Tibial artery (tissue), 4 donors: ENCODE measurements around the gene ACVR1B.

ENCODE experiments used
- DNase-seq, 2 donors: peaks; one replicate each; pipeline ENCODE4 v3.0.0-alpha.2; 2019
- H3K27ac ChIP-seq, 2 donors: fragments of 200-600 bp; sonication (generic) in 1 of 2; 1 replicate in 1 of 2; 2 replicates in 1 of 2; pipeline ENCODE4 v1.5.1; 2018 to 2019; ENCODE audit warnings: mild to moderate bottlenecking in 1 of 2
- H3K27me3 ChIP-seq, 2 donors: fragments of 200-600 bp; sonication (generic) in 1 of 2; one replicate each; pipeline versions ENCODE4 v1.5.1 to v1.6.0; 2016 to 2019
- H3K36me3 ChIP-seq, 3 donors: fragments of 200-600 bp; sonication (generic) in 2 of 3; one replicate each; pipeline ENCODE4 v1.5.1; 2016 to 2019; ENCODE audit warnings: mild to moderate bottlenecking in 2 of 3
- H3K4me1 ChIP-seq, 4 donors: fragments of 200-600 bp; sonication (generic) in 2 of 4; 1 replicate in 3 of 4; 2 replicates in 1 of 4; pipeline ENCODE4 v1.5.1; 2016 to 2019
- H3K4me3 ChIP-seq, 2 donors: fragments of 200-600 bp; sonication (generic) in 1 of 2; 1 replicate in 1 of 2; 2 replicates in 1 of 2; pipeline ENCODE4 v1.5.1; 2018 to 2019; ENCODE audit warnings: mild to moderate bottlenecking in 2 of 2
- H3K9me3 ChIP-seq, 3 donors: fragments of 200-600 bp; sonication (generic) in 1 of 3; one replicate each; pipeline ENCODE4 v1.5.1; 2016 to 2019
- intact Hi-C: fragments of 100-400 bp; cut with DNase I; formaldehyde crosslinking; loops from one replicate; pipeline ENCODE4 v1.15.0; 2023; ENCODE audit warnings: low total_unique reads
- TF ChIP-seq, protein P1 (sequence below), 2 experiments: fragments of 200-600 bp in 1 of 2; fragments of 450-650 bp in 1 of 2; IDR thresholded peaks; one replicate each; pipeline ENCODE4 v1.5.1; 2017 to 2019; ENCODE audit warnings: antibody characterized with exemption in 2 of 2, mild to moderate bottlenecking in 1 of 2, moderate library complexity in 1 of 2

ACVR1B gene

DNA sequence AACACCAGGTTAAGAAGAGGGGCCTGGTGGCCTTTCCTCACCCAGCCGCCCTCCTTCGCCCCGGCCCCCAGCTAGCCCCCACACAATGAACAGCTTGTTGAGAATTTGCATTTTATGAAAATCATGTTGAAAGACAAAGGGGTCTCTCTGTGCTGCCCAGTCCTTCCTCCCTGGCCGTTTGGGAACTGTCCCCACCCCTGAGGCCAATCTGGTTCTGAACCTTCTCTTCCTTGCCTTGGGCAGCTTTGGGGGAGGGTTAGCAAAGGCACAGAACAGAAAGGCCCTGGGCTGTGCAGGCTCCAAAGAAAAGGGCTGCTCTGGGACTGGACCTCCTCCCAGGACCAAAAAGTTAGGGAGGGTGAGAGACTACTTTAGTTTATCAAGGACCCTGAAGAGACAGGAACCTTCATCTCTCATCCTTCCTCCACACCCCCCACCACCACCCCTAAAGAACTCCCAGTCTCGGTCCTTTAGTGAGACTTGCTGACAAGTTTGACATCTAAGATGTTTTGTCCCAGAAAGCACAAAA lies 56.5 kb downstream of the ACVR1B start:
- peaks cover 0 to 34% (median 10%) of the 10 kb centered on the region in 4 donors for H3K4me1 ChIP-seq
- peaks cover 0 to 35% of the 10 kb centered on the region in 2 donors for H3K27me3 ChIP-seq
- DNase-seq = no peak
- peak overlapping the region; percentile 60 to 75 for H3K27ac ChIP-seq
- intact Hi-C loops = no loop called here
- TF ChIP-seq, protein P1, sequence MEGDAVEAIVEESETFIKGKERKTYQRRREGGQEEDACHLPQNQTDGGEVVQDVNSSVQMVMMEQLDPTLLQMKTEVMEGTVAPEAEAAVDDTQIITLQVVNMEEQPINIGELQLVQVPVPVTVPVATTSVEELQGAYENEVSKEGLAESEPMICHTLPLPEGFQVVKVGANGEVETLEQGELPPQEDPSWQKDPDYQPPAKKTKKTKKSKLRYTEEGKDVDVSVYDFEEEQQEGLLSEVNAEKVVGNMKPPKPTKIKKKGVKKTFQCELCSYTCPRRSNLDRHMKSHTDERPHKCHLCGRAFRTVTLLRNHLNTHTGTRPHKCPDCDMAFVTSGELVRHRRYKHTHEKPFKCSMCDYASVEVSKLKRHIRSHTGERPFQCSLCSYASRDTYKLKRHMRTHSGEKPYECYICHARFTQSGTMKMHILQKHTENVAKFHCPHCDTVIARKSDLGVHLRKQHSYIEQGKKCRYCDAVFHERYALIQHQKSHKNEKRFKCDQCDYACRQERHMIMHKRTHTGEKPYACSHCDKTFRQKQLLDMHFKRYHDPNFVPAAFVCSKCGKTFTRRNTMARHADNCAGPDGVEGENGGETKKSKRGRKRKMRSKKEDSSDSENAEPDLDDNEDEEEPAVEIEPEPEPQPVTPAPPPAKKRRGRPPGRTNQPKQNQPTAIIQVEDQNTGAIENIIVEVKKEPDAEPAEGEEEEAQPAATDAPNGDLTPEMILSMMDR (IDR thresholded peaks at IDR 0.05) = no peak
- peak overlapping the region; percentile 57 for H3K4me3 ChIP-seq
- H3K9me3 ChIP-seq = no peaks in the 10 kb centered on the region
- peaks cover 0 to 12% (median 10%) of the 10 kb centered on the region in 3 donors for H3K36me3 ChIP-seq

DNA sequence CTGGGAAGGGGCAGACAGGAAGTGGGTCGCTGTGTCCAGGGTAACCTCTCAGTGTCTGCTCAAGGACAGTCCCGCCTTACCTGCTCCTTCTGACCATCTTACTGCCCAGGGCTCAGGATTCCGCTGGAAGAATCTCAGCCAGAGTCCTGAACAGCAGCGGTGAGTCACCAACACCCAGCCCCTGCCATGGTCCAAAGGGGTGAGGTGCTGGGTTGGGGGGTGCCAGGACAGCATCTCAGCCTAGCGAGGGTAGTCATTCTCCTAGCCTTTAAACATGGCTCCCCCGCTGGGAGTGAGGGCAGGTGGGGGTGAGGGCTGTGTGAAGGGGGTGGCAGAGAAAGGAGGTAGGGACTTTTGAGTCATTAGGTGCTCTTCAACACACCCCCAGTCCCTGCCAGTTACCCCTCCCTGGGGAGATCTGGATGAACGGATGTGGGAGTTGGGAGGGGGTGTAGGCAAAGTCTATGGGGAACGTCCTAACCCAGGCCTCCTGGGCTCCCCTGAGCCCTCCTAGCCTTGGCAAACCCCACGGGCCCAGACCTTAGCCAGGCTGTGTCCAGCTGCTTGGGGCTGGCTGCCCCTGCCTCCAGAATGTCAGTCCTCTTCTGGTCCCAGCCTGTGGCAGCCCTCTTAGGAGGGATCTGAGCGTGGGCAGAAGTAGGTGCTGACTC lies 57.7 kb downstream of the ACVR1B start:
- TF ChIP-seq, protein P1 (IDR thresholded peaks at IDR 0.05) = no peak
- intact Hi-C loops = no loop called here
- Histone ChIP-seq H3K4me1 (peaks cover 0 to 34% (median 10%) of the 10 kb centered on the region in 4 donors), H3K36me3 (peaks cover 0 to 18% (median 16%) of the 10 kb centered on the region in 3 donors), H3K9me3 (no peaks in the 10 kb centered on the region), H3K27ac (peak overlapping the region; percentile 48 to 57), H3K27me3 (peaks cover 0 to 35% of the 10 kb centered on the region in 2 donors), H3K4me3 (peak overlapping the region; percentile 57)
- DNase-seq = no peak

DNA sequence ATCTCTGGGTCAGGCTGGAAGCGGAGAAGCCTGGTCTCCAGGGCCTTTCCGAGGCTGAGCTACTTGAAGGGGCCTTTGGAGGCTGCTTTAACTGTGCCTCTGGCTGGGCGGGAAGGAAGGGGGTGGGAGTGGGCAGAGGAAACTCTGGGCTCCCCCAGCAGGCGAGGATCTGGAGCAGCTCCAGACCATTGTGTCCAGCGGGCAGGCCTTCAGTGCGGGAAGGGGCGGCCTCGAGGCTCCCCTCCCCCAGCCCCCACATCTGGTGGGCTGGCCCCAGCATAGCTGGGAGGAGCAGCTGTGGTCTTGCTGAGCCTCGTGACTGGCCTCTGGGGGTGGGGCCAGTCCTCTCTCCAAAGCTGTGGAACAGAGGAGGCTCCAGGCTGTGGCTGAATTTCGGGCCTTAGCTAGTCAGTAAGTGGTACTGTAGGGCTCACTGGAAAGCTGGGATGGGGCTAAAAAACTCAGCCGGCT lies 58.7 kb downstream of the ACVR1B start:
- H3K9me3 ChIP-seq = no peaks in the 10 kb centered on the region
- H3K4me1 ChIP-seq = peaks cover 0 to 37% (median 14%) of the 10 kb centered on the region in 4 donors
- intact Hi-C loops = no loop called here
- DNase-seq = peak; percentile 84 to 85
- TF ChIP-seq, protein P1 (IDR thresholded peaks at IDR 0.05) = no peak
- H3K27me3 ChIP-seq = peaks cover 0 to 33% of the 10 kb centered on the region in 2 donors
- peak overlapping the region in 1 of 2 donors; percentile 57 for H3K4me3 ChIP-seq
- peaks cover 0 to 18% (median 16%) of the 10 kb centered on the region in 3 donors for H3K36me3 ChIP-seq
- peak overlapping the region; percentile 48 to 57 for H3K27ac ChIP-seq

DNA sequence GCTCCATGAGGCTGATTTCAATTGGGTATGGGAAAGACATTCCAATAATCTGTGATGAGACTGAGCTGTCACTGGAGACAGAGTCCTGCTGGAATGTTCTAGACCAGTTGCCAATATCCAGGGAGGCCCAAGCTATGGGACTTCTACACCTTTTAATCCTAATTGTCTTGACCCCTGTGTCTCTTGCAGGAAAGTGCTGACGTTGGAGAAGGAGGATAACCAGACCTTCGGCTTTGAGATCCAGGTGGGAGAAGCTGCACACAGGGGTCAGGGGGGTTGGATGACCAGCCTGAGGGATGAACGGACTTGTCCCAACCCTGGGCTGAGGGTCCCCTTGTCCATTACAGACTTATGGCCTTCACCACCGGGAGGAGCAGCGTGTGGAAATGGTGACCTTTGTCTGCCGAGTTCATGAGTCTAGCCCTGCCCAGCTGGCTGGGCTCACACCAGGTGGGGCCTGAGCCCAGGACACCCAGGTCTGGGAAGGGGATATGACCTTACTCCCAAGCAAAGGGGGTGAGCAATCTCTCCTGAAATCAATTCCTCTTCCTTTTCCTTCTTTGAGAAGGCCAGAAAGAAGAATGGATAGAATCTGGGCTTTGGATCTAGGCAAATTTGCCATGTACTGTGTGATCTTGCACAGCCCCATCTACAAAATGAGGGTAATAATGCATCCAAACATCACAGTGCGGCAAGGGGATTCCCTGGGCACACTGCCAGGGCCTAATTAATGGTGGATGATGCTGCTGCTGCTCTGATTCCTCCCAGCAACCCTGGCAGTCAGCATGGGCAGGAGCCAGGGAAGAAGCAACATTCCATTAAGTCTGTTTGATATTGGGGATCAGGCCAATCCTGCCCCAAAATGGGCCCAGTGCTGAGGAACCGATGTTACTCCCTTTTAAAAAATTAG lies 59.4 kb downstream of the ACVR1B start:
- Histone ChIP-seq H3K4me3 (no peak overlapping the region), H3K27me3 (peaks cover 0 to 33% of the 10 kb centered on the region in 2 donors), H3K9me3 (no peaks in the 10 kb centered on the region), H3K4me1 (peaks cover 0 to 34% (median 15%) of the 10 kb centered on the region in 4 donors), H3K36me3 (peaks cover 0 to 18% (median 16%) of the 10 kb centered on the region in 3 donors), H3K27ac (peak overlapping the region; percentile 48 to 57)
- intact Hi-C loops = no loop called here
- no peak for DNase-seq
- TF ChIP-seq, protein P1 (IDR thresholded peaks at IDR 0.05) = no peak

DNA sequence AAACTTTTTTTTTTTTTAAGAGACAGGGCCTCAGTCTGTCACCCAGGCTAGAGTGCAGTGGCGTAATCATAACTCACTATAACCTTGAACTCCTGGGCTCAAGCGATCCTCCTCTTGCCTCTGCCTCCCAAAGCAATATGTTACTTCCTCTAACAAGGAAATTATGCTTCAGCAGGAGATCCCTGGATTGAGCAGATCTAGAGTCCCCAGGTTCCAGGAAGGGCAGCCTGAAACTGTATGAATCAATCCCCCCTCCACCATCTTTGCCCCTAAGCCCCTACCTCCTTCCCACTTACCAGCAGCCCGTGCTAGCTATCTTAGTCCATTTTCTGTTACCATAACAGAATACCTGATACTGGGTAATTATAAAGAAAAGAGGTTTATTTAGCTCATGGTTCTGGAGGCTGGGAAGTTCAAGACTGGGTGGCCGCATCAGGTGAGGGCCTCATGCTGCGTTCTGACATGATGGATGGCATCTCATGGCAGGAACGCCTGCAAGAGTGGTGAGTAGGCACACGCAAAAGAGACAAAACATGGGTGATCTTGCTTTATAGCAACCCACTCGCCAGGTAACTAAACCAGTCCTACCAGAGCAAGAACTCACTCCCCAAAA lies 60.2 kb downstream of the ACVR1B start:
- Histone ChIP-seq H3K9me3 (no peaks in the 10 kb centered on the region), H3K4me1 (peaks cover 0 to 27% (median 11%) of the 10 kb centered on the region in 4 donors), H3K27ac (no peak overlapping the region), H3K36me3 (peaks cover 0 to 18% (median 16%) of the 10 kb centered on the region in 3 donors), H3K27me3 (peaks cover 0 to 33% of the 10 kb centered on the region in 2 donors), H3K4me3 (no peak overlapping the region)
- intact Hi-C loops = no loop called here
- DNase-seq = no peak
- TF ChIP-seq, protein P1 (IDR thresholded peaks at IDR 0.05) = no peak
